Prostate gland (tissue), 2 donors: ENCODE data around the gene CPD.

Source experiments
- CTCF ChIP-seq, 4 experiments: fragments of 200-600 bp in 2 of 4; fragments of 450-650 bp in 2 of 4; sonication (generic) in 2 of 4; IDR thresholded peaks; 1 replicate in 3 of 4; 2 replicates in 1 of 4; pipeline ENCODE4 v1.5.1; 2016 to 2019; ENCODE audit warnings: antibody characterized with exemption in 4 of 4, mild to moderate bottlenecking in 2 of 4, moderate library complexity in 2 of 4
- POLR2AphosphoS5 ChIP-seq: sonication (generic); formaldehyde crosslinking; IDR thresholded peaks from one replicate; pipeline ENCODE4 v1.6.1; 2017; ENCODE audit warnings: antibody characterized with exemption

- TF ChIP-seq CTCF (IDR thresholded peaks at IDR 0.05) (no peak), POLR2AphosphoS5 (no peak)
Measured at GRCh38 chr17:30347488-30347887, 31.2 kb upstream of the CPD start.
